Measurements from ENCODE around the gene FAM98A. TPM values are rescaled to one million over a fixed set of nuclear protein-coding genes. Genes with fewer than 3 reads are reported as not detected.

FAM98A gene
- total RNA-seq, 2 donors from 2014 or later, result 38.8 to 46.7 TPM

GRCh38 chr2:33598561-33599174, 431 bp downstream of the FAM98A start:
- H3K27me3 ChIP-seq (ENCODE audit: control insufficient read depth, insufficient read depth, low read length, poor library complexity, severe bottlenecking), result no peaks in the 10 kb centered on the region
- peak; percentile 76 for DNase-seq
- Mint-ChIP-seq H3K27ac (peak overlapping the region; percentile 98), H3K36me3 (ENCODE audit: low read depth) (peaks cover 12% of the 10 kb centered on the region), H3K4me1 (peaks cover 16% of the 10 kb centered on the region), H3K27me3 (ENCODE audit: insufficient read depth) (no peaks in the 10 kb centered on the region), H3K4me3 (peak overlapping the region; percentile 87), H3K9me3 (no peaks in the 10 kb centered on the region)
- 0 to 2% methylated on average over 9 to 23 of the region's 23 CpGs for WGBS, 2 experiments (ENCODE audit: insufficient coverage in 1 of 2, insufficient read length in 1 of 2)
- H3K9me3 ChIP-seq (ENCODE audit: control insufficient read depth, low read length), result no peaks in the 10 kb centered on the region
- H3K27ac ChIP-seq (ENCODE audit: low read depth, low read length), result peak overlapping the region; percentile 33
- no peaks in the 10 kb centered on the region for H3K4me1 ChIP-seq (ENCODE audit: control insufficient read depth, insufficient read depth, low read length)
- peak overlapping the region; percentile 78 for H3K9ac ChIP-seq (ENCODE audit: extremely low read depth, low read length, poor library complexity, severe bottlenecking)
- peak overlapping the region; percentile 91 for H3K4me3 ChIP-seq (ENCODE audit: low read length)
- peaks cover 12% of the 10 kb centered on the region for H3K36me3 ChIP-seq (ENCODE audit: control insufficient read depth, insufficient read depth, low read length)
- TF ChIP-seq CTCF (conservative IDR thresholded peaks at IDR 0.05), result no peak

- H3K4me1 Mint-ChIP-seq, result peaks cover 12% of the 10 kb centered on the region
- Histone ChIP-seq H3K9ac (ENCODE audit: extremely low read depth, low read length, poor library complexity, severe bottlenecking) (no peak overlapping the region), H3K9me3 (ENCODE audit: control insufficient read depth, low read length) (no peaks in the 10 kb centered on the region), H3K27me3 (ENCODE audit: control insufficient read depth, insufficient read depth, low read length, poor library complexity, severe bottlenecking) (no peaks in the 10 kb centered on the region), H3K4me3 (ENCODE audit: low read length) (no peak overlapping the region), H3K4me1 (ENCODE audit: control insufficient read depth, insufficient read depth, low read length) (no peaks in the 10 kb centered on the region), H3K27ac (ENCODE audit: low read depth, low read length) (no peak overlapping the region), H3K36me3 (ENCODE audit: control insufficient read depth, insufficient read depth, low read length) (peaks cover 15% of the 10 kb centered on the region)
- 75% methylated on average over 2 of the region's 3 CpGs; no CpG with 5 or more reads in 1 of the 2 experiments for WGBS, 2 experiments (ENCODE audit: insufficient coverage in 1 of 2, insufficient read length in 1 of 2)
- no peaks in the 10 kb centered on the region for H3K9me3 Mint-ChIP-seq
- peaks cover 20% of the 10 kb centered on the region for H3K36me3 Mint-ChIP-seq (ENCODE audit: low read depth)
- H3K27me3 Mint-ChIP-seq (ENCODE audit: insufficient read depth), result no peaks in the 10 kb centered on the region
- no peak for TF ChIP-seq CTCF (conservative IDR thresholded peaks at IDR 0.05)
- no peak overlapping the region for H3K27ac Mint-ChIP-seq
- DNase-seq, result no peak
- H3K4me3 Mint-ChIP-seq, result no peak overlapping the region
Measured at GRCh38 chr2:33597026-33597425, 2.1 kb downstream of the FAM98A start.

GRCh38 chr2:33595385-33595784, 3.7 kb downstream of the FAM98A start:
- peaks cover 21% of the 10 kb centered on the region for H3K36me3 Mint-ChIP-seq (ENCODE audit: low read depth)
- Histone ChIP-seq H3K27ac (ENCODE audit: low read depth, low read length) (no peak overlapping the region), H3K9ac (ENCODE audit: extremely low read depth, low read length, poor library complexity, severe bottlenecking) (no peak overlapping the region), H3K4me1 (ENCODE audit: control insufficient read depth, insufficient read depth, low read length) (no peaks in the 10 kb centered on the region), H3K36me3 (ENCODE audit: control insufficient read depth, insufficient read depth, low read length) (peaks cover 28% of the 10 kb centered on the region), H3K9me3 (ENCODE audit: control insufficient read depth, low read length) (no peaks in the 10 kb centered on the region), H3K4me3 (ENCODE audit: low read length) (no peak overlapping the region), H3K27me3 (ENCODE audit: control insufficient read depth, insufficient read depth, low read length, poor library complexity, severe bottlenecking) (no peaks in the 10 kb centered on the region)
- H3K27me3 Mint-ChIP-seq (ENCODE audit: insufficient read depth), result no peaks in the 10 kb centered on the region
- peaks cover 12% of the 10 kb centered on the region for H3K4me1 Mint-ChIP-seq
- no peak overlapping the region for H3K4me3 Mint-ChIP-seq
- WGBS, 2 experiments (ENCODE audit: insufficient coverage in 1 of 2, insufficient read length in 1 of 2), result 87% methylated on average over 3 of the region's 3 CpGs; no CpG with 5 or more reads in 1 of the 2 experiments
- H3K27ac Mint-ChIP-seq, result no peak overlapping the region
- no peaks in the 10 kb centered on the region for H3K9me3 Mint-ChIP-seq
- TF ChIP-seq CTCF (conservative IDR thresholded peaks at IDR 0.05), result no peak
- DNase-seq, result no peak

Measured in endodermal cell (in vitro differentiated cells).